Measurements from ENCODE around the gene PLEKHJ1. TPM values are rescaled to one million over a fixed set of nuclear protein-coding genes. Genes with fewer than 3 reads are reported as not detected.

Gene PLEKHJ1
- polyA plus RNA-seq, 2 of the 4 experiments (the other 2 are of a cell fraction), result 19.9 to 33.9 TPM

- no peaks in the 10 kb centered on the region for H3K9me3 ChIP-seq
- DNase-seq (ENCODE audit: low read depth in 1 of 2, low spot score in 1 of 2), result no peak
- WGBS (ENCODE audit: missing lambda C conversion rate), result 91% methylated on average over 9 of the region's 9 CpGs
- peak overlapping the region; percentile 92 for H3K4me2 ChIP-seq
- ChIA-PET CTCF (interaction anchor here (0.8 to 3.2 kb wide), 18 partner anchors 9 to 339 kb away, joined by 3 to 25 read pairs (median 4); no protein-coding TSS in a partner anchor), POLR2A (no interaction called here)
- ATAC-seq, result no peak
- H3K4me3 ChIP-seq, result peak overlapping the region; percentile 34; the same call in 1 of the 3 replicates
- peaks cover 20% of the 10 kb centered on the region for H3K4me1 ChIP-seq
- TF ChIP-seq ZFP36 (IDR thresholded peaks at IDR 0.05; ENCODE audit: borderline replicate concordance, partially characterized antibody), result peak; percentile 61
- TF ChIP-seq ZC3H11A (IDR thresholded peaks at IDR 0.05), result no peak
- H3K27ac ChIP-seq, result peak overlapping the region in 1 of 2 experiments; percentile 84; a peak in 3 of 6 replicates
- no peak for FAIRE-seq
Observed at GRCh38 chr19:2274185-2274711, 38.1 kb upstream of the PLEKHJ1 start.

- peak; percentile 76 for TF ChIP-seq CTCF (IDR thresholded peaks at IDR 0.05)
- peak; percentile 41 to 60 for TF ChIP-seq RAD21 (conservative IDR thresholded peaks at IDR 0.05 in 1 of 2, IDR thresholded peaks at IDR 0.05 in 1 of 2)
- TF ChIP-seq HEYL (CRISPR knock-in tag; IDR thresholded peaks at IDR 0.05), result no peak
- no peak for TF ChIP-seq USF2 (IDR thresholded peaks at IDR 0.05)
- peak; percentile 37; the same call in 1 of the 2 replicates for TF ChIP-seq PBX3 (IDR thresholded peaks at IDR 0.05)
- peak; percentile 78 for TF ChIP-seq SMC3 (IDR thresholded peaks at IDR 0.05)
- TF ChIP-seq JUN (IDR thresholded peaks at IDR 0.05), result peak in 1 of 2 experiments; percentile 64; a peak in 2 of 5 replicates
- TF ChIP-seq GATA3 (IDR thresholded peaks at IDR 0.05; ENCODE audit: borderline replicate concordance), result no peak
- TF ChIP-seq MAX (IDR thresholded peaks at IDR 0.05), result peak; percentile 56
- TF ChIP-seq FOSL2 (IDR thresholded peaks at IDR 0.05), result no peak
- TF ChIP-seq FOSL2 (CRISPR knock-in tag; IDR thresholded peaks at IDR 0.05), result no peak
- ATAC-seq (peak; percentile 37 to 66; a peak in 5 of 6 replicates), DNase-seq (ENCODE audit: low read depth in 1 of 2, low spot score in 1 of 2) (peak; percentile 78 to 86), FAIRE-seq (no peak)
- peak overlapping the region; percentile 34 for H3K4me3 ChIP-seq
- ChIA-PET CTCF (interaction anchor here (0.7 to 3.2 kb wide), 19 partner anchors 10 to 340 kb away, joined by 3 to 25 read pairs (median 4); no protein-coding TSS in a partner anchor), POLR2A (interaction anchor here (0.6 kb wide), 1 partner anchor 278 kb away, joined by 3 read pairs; no protein-coding TSS in a partner anchor)
- peak overlapping the region; percentile 57 to 84; a peak in 5 of 6 replicates for H3K27ac ChIP-seq
- H3K4me1 ChIP-seq, result peaks cover 20% of the 10 kb centered on the region
- H3K9me3 ChIP-seq, result no peaks in the 10 kb centered on the region
- WGBS (ENCODE audit: missing lambda C conversion rate), result 20% methylated on average over 25 of the region's 45 CpGs
- H3K4me2 ChIP-seq, result peak overlapping the region; percentile 92
Observed at GRCh38 chr19:2273356-2274184, 37.4 kb upstream of the PLEKHJ1 start.

GRCh38 chr19:2271234-2272103 lies 35.3 kb upstream of the PLEKHJ1 start:
- CTCF ChIA-PET, result interaction anchor here (0.7 to 1.6 kb wide), 5 partner anchors 11 to 35 kb away, joined by 3 to 6 read pairs (median 3); partner anchors contain the start of gene AMH
- peak in 1 of 2 experiments; percentile 6; a peak in 2 of 6 replicates for ATAC-seq
- H3K27ac ChIP-seq, result peak overlapping the region; percentile 95 to 98
- FAIRE-seq, result no peak
- H3K4me1 ChIP-seq, result peaks cover 27% of the 10 kb centered on the region
- no peak for DNase-seq (ENCODE audit: low read depth in 1 of 2, low spot score in 1 of 2)
- peak overlapping the region; percentile 100 for H3K4me3 ChIP-seq
- WGBS (ENCODE audit: missing lambda C conversion rate), result 85% methylated on average over 13 of the region's 43 CpGs
- H3K4me2 ChIP-seq, result peak overlapping the region; percentile 92
- TF ChIP-seq BCL3 (IDR thresholded peaks at IDR 0.05), result no peak
- no peak for TF ChIP-seq TFCP2L1 (CRISPR knock-in tag; IDR thresholded peaks at IDR 0.05)
- TF ChIP-seq TP53 (CRISPR knock-in tag; IDR thresholded peaks at IDR 0.05), result no peak
- no peaks in the 10 kb centered on the region for H3K9me3 ChIP-seq
- POLR2A ChIA-PET, result interaction anchor here (0.7 kb wide), 1 partner anchor 29 kb away, joined by 3 read pairs; no protein-coding TSS in a partner anchor

Measured in A549 (cell line).